OCI-LY1 (cell line): ENCODE data around the gene GPR158.

Experiments
- H2AFZ ChIP-seq: fragments of 200-600 bp; sonication (generic), shearing (Covaris generic); 2 replicates; pipeline ENCODE4 v1.6.0; 2014; ENCODE audit warnings: antibody characterized with exemption, mild to moderate bottlenecking, low read length
- H3F3A ChIP-seq: fragments of 200-600 bp; sonication (generic), shearing (Covaris generic); 2 replicates; pipeline ENCODE4 v1.6.0; 2014; ENCODE audit warnings: mild to moderate bottlenecking, antibody characterized with exemption, low read length, moderate library complexity; ENCODE audit not compliant: insufficient read depth
- H3K27ac ChIP-seq: fragments of 200-600 bp; sonication (generic); 2 replicates; pipeline ENCODE4 v1.5.1; 2014; ENCODE audit warnings: low read length, mixed run types, mild to moderate bottlenecking, low read depth; ENCODE audit not compliant: poor library complexity, severe bottlenecking
- H3K27me3 ChIP-seq: fragments of 200-600 bp; sonication (generic); 2 replicates; pipeline ENCODE4 v1.6.0; 2014; ENCODE audit warnings: antibody characterized with exemption, mild to moderate bottlenecking, low read length, moderate library complexity; ENCODE audit not compliant: insufficient read depth
- H3K36me3 ChIP-seq: fragments of 200-600 bp; sonication (generic); 2 replicates; pipeline ENCODE4 v1.6.1; 2014; ENCODE audit warnings: mild to moderate bottlenecking, antibody characterized with exemption, low read length, moderate library complexity, mixed read lengths; ENCODE audit not compliant: insufficient read depth
- H3K4me1 ChIP-seq: fragments of 200-600 bp; sonication (generic); 2 replicates; pipeline ENCODE4 v1.5.1; 2014; ENCODE audit warnings: mild to moderate bottlenecking, low read length, moderate library complexity; ENCODE audit not compliant: insufficient read depth, severe bottlenecking
- H3K4me2 ChIP-seq: fragments of 200-600 bp; sonication (generic), shearing (Covaris generic); 2 replicates; pipeline ENCODE4 v1.6.1; 2014; ENCODE audit warnings: low read length
- H3K4me3 ChIP-seq: fragments of 200-600 bp; sonication (generic); 2 replicates; pipeline ENCODE4 v1.5.1; 2014; ENCODE audit warnings: low read length, low read depth, mild to moderate bottlenecking, mixed read lengths; ENCODE audit not compliant: poor library complexity, severe bottlenecking
- H3K79me2 ChIP-seq: fragments of 200-600 bp; shearing (Covaris generic); 2 replicates; pipeline ENCODE4 v1.6.1; 2016; ENCODE audit warnings: mixed run types, low read length, mixed read lengths; ENCODE audit not compliant: insufficient read depth
- H3K9ac ChIP-seq: fragments of 200-600 bp; sonication (generic), shearing (Covaris generic); 2 replicates; pipeline ENCODE4 v1.6.1; 2014; ENCODE audit warnings: mild to moderate bottlenecking, low read length, mixed read lengths
- H3K9me2 ChIP-seq: fragments of 200-600 bp; sonication (generic), shearing (Covaris generic); 2 replicates; pipeline ENCODE4 v1.6.1; 2014; ENCODE audit warnings: low read depth, mild to moderate bottlenecking, low read length, mixed read lengths
- H3K9me3 ChIP-seq: fragments of 200-600 bp; shearing (Covaris generic); 2 replicates; pipeline ENCODE4 v1.6.1; 2014; ENCODE audit warnings: low read length, mixed read lengths
- H4K20me1 ChIP-seq: fragments of 200-600 bp; sonication (generic), shearing (Covaris generic); 2 replicates; pipeline ENCODE4 v1.6.0; 2016; ENCODE audit warnings: mild to moderate bottlenecking, low read length; ENCODE audit not compliant: insufficient read depth
- EZH2 ChIP-seq: fragments of 200-600 bp; sonication (generic), shearing (Covaris generic); IDR thresholded peaks from 2 replicates; pipeline ENCODE4 v1.8.0; 2017; ENCODE audit warnings: borderline replicate concordance, mixed run types, mild to moderate bottlenecking, antibody characterized with exemption, low read length, moderate library complexity, mixed read lengths
- TF ChIP-seq, protein P1 (sequence below): fragments of 200-600 bp; sonication (generic), shearing (Covaris generic); IDR thresholded peaks from 2 replicates; pipeline ENCODE4 v1.5.1; 2017; ENCODE audit warnings: mild to moderate bottlenecking, antibody characterized with exemption, low read length, moderate library complexity, mixed read lengths

Gene GPR158

GRCh38 chr10:25582961-25583360 is 408.2 kb downstream of the GPR158 start:
- H3K9ac ChIP-seq = no peak overlapping the region
- no peaks in the 10 kb centered on the region for H3F3A ChIP-seq
- H3K4me3 ChIP-seq = no peak overlapping the region
- H3K27me3 ChIP-seq = no peaks in the 10 kb centered on the region
- H4K20me1 ChIP-seq = no peaks in the 10 kb centered on the region
- no peak overlapping the region for H3K4me2 ChIP-seq
- TF ChIP-seq, protein P1, sequence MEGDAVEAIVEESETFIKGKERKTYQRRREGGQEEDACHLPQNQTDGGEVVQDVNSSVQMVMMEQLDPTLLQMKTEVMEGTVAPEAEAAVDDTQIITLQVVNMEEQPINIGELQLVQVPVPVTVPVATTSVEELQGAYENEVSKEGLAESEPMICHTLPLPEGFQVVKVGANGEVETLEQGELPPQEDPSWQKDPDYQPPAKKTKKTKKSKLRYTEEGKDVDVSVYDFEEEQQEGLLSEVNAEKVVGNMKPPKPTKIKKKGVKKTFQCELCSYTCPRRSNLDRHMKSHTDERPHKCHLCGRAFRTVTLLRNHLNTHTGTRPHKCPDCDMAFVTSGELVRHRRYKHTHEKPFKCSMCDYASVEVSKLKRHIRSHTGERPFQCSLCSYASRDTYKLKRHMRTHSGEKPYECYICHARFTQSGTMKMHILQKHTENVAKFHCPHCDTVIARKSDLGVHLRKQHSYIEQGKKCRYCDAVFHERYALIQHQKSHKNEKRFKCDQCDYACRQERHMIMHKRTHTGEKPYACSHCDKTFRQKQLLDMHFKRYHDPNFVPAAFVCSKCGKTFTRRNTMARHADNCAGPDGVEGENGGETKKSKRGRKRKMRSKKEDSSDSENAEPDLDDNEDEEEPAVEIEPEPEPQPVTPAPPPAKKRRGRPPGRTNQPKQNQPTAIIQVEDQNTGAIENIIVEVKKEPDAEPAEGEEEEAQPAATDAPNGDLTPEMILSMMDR = no peak
- no peak for TF ChIP-seq EZH2
- no peak overlapping the region for H3K27ac ChIP-seq
- H2AFZ ChIP-seq = no peak overlapping the region
- H3K4me1 ChIP-seq = no peaks in the 10 kb centered on the region
- no peaks in the 10 kb centered on the region for H3K9me3 ChIP-seq
- no peaks in the 10 kb centered on the region for H3K79me2 ChIP-seq
- no peaks in the 10 kb centered on the region for H3K36me3 ChIP-seq
- H3K9me2 ChIP-seq = no peaks in the 10 kb centered on the region

GRCh38 chr10:25600651-25601050 is 425.9 kb downstream of the GPR158 start:
- Histone ChIP-seq H3K9me3 (no peaks in the 10 kb centered on the region), H3K79me2 (no peaks in the 10 kb centered on the region), H3K9ac (no peak overlapping the region), H3K4me2 (no peak overlapping the region), H3K9me2 (no peaks in the 10 kb centered on the region), H2AFZ (no peak overlapping the region), H4K20me1 (no peaks in the 10 kb centered on the region), H3K27me3 (no peaks in the 10 kb centered on the region), H3K4me3 (no peak overlapping the region), H3K4me1 (no peaks in the 10 kb centered on the region), H3K36me3 (no peaks in the 10 kb centered on the region), H3F3A (no peaks in the 10 kb centered on the region), H3K27ac (no peak overlapping the region)
- TF ChIP-seq, protein P1 = no peak
- TF ChIP-seq EZH2 = no peak

DNA sequence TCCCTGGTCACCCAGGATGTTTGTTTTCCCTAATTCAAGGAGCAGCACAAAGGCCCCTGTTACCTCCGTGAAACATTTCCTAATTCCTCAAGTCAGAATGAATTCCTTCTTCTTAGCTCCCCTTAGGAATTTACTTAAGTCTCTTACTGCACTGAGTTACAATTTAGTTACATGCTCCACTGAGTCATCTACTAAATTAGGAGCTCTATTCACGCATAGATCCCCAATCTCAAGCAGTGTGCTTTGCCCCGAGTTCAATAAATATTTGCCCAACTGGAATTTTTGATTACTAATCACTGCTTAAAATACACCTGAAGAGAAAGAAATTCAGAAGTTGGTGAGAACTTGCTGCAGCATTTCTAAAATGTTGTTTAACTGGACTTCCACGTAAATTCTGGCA is 429.8 kb downstream of the GPR158 start:
- H3K79me2 ChIP-seq = no peaks in the 10 kb centered on the region
- H2AFZ ChIP-seq = no peak overlapping the region
- no peaks in the 10 kb centered on the region for H3F3A ChIP-seq
- no peak overlapping the region for H3K27ac ChIP-seq
- H3K4me2 ChIP-seq = no peak overlapping the region
- H3K4me3 ChIP-seq = no peak overlapping the region
- no peak overlapping the region for H3K9ac ChIP-seq
- no peaks in the 10 kb centered on the region for H4K20me1 ChIP-seq
- no peaks in the 10 kb centered on the region for H3K27me3 ChIP-seq
- H3K9me2 ChIP-seq = no peaks in the 10 kb centered on the region
- H3K9me3 ChIP-seq = no peaks in the 10 kb centered on the region
- no peaks in the 10 kb centered on the region for H3K4me1 ChIP-seq
- TF ChIP-seq EZH2 = no peak
- TF ChIP-seq, protein P1 = no peak
- no peaks in the 10 kb centered on the region for H3K36me3 ChIP-seq
